ENCODE data around the gene ZNF563.

- TF ChIP-seq ZNF274 (IDR thresholded peaks at IDR 0.05; ENCODE audit: low read depth, low read length): no peak
- no peak for TF ChIP-seq CTCF (IDR thresholded peaks at IDR 0.05 in 2 of 3, conservative IDR thresholded peaks at IDR 0.05 in 1 of 3; ENCODE audit: borderline replicate concordance in 1 of 3, insufficient read depth in 1 of 3, low read depth in 2 of 3, low read length in 2 of 3)
- TF ChIP-seq SRF (IDR thresholded peaks at IDR 0.05; ENCODE audit: low read depth): no peak
- TF ChIP-seq POLR2AphosphoS5 (IDR thresholded peaks at IDR 0.05; ENCODE audit: low read depth, low read length): no peak
- no peak for TF ChIP-seq JUND (IDR thresholded peaks at IDR 0.05)
- no peak for TF ChIP-seq EZH2phosphoT487 (IDR thresholded peaks at IDR 0.05; ENCODE audit: borderline replicate concordance)
- no peak for TF ChIP-seq MAX (IDR thresholded peaks at IDR 0.05)
- TF ChIP-seq POLR2A (IDR thresholded peaks at IDR 0.05; ENCODE audit: borderline replicate concordance, extremely low read depth, insufficient read depth, insufficient read length): no peak
- TF ChIP-seq YY1 (IDR thresholded peaks at IDR 0.05; ENCODE audit: extremely low read depth, insufficient replicate concordance, low read depth, low read length): no peak
- no peak for TF ChIP-seq SP1 (IDR thresholded peaks at IDR 0.05; ENCODE audit: low read depth)
Measured at GRCh38 chr19:12270854-12271253, 62.6 kb downstream of the ZNF563 start.

All from HCT116 (cell line).